Ectodermal cell (in vitro differentiated cells): ENCODE measurements around the gene TCTN3.
"Not testable (repeated sequence)": the region's sequence is repeated elsewhere in the genome, so short reads cannot be mapped to it uniquely, and the experiment has no call there.

Experiments used
- H3K27ac ChIP-seq: 2 replicates; pipeline ENCODE4 v1.7.0; 2013; ENCODE audit warnings: mild to moderate bottlenecking, low read depth, low read length; ENCODE audit not compliant: insufficient read depth, poor library complexity, severe bottlenecking
- H3K27me3 ChIP-seq: 2 replicates; pipeline ENCODE4 v1.7.0; 2013; ENCODE audit warnings: mild to moderate bottlenecking, low read length; ENCODE audit not compliant: insufficient read depth, control insufficient read depth, poor library complexity, severe bottlenecking
- H3K36me3 ChIP-seq: one replicate; pipeline ENCODE4 v1.7.0; 2013; ENCODE audit warnings: low read length; ENCODE audit not compliant: control insufficient read depth, insufficient read depth
- H3K4me1 ChIP-seq: one replicate; pipeline ENCODE4 v1.7.0; 2013; ENCODE audit warnings: low read length; ENCODE audit not compliant: control insufficient read depth, insufficient read depth
- H3K4me3 ChIP-seq: 2 replicates; pipeline ENCODE4 v1.7.0; 2013; ENCODE audit warnings: low read depth, low read length, control low read depth; ENCODE audit not compliant: insufficient read depth
- H3K9me3 ChIP-seq: 2 replicates; pipeline ENCODE4 v1.7.0; 2013; ENCODE audit warnings: mild to moderate bottlenecking, low read length, moderate library complexity; ENCODE audit not compliant: control insufficient read depth
- WGBS, 2 experiments: methylation state at CpG; one replicate each; pipeline ENCODE4 v1.1.7; 2013; ENCODE audit warnings: missing lambda C conversion rate in 2 of 2; 5-methylcytosine and 5-hydroxymethylcytosine counted together

Gene TCTN3

DNA sequence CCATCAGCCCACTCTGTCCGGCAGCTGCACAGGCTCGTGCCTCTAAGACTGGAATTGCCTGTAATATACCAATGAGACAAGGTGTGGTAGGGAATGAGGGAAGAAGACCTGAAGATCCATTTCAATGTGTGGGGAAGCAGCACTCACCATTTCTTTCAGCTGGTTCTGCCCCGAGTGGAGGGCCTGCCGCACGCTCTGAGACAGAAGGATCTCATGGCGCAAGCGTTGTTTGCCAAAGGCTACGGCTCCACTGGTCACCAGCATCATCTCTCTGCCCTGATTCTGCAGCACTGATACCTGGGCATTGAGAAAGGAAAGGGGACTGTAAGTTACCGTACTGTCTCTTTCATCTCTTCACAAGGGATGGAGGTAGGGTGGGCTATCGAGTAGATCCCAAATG lies 56.6 kb downstream of the TCTN3 start:
- Histone ChIP-seq H3K9me3 (no peaks in the 10 kb centered on the region), H3K27ac (no peak overlapping the region), H3K36me3 (peaks cover 29% of the 10 kb centered on the region), H3K4me3 (no peak overlapping the region), H3K4me1 (no peaks in the 10 kb centered on the region), H3K27me3 (no peaks in the 10 kb centered on the region)
- WGBS, 2 experiments = 97 to 98% methylated on average over 10 of the region's 10 CpGs

DNA sequence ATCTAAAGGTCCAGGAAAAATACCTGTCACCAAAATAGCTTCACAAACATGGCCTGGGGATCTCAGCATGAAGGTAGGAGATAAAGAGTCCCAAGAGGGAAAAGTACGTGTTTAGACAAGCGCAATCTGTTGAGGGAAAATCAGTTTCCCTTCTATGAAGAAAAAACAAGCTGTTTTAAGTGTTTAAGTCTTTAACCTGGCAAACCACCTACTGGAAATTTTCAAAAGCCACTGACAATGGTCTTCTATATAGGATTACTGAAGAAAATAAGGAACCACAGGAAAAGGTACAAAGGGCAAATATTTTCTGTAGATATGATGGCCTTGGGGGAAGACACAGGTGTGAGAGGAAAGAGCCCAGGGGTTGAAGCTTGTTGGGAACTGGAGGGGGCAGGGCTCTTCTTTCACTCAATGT lies 58.4 kb downstream of the TCTN3 start:
- no peak overlapping the region for H3K4me3 ChIP-seq
- no peaks in the 10 kb centered on the region for H3K4me1 ChIP-seq
- H3K9me3 ChIP-seq = no peaks in the 10 kb centered on the region
- H3K36me3 ChIP-seq = peaks cover 35% of the 10 kb centered on the region
- H3K27me3 ChIP-seq = no peaks in the 10 kb centered on the region
- WGBS, 2 experiments = 94 to 100% methylated on average over 2 of the region's 2 CpGs
- no peak overlapping the region for H3K27ac ChIP-seq

DNA sequence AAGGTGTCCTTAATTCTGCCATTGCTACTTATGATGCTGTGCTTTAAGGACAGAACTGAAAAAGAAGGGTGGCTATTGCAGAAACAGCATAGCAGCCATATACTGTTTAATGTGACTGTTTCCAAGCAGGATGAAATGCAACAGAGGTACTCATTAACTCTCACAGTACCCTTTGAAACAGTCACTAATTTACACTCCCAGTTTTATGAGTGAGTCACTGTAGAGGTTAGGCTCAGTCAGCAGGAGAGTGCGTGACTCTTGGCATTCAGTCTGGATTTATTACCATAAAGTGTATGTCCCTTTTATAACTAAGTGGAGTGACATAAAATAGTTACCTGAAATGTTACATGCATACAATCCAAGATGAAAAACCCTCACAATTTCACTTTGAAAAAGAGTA lies 64.9 kb downstream of the TCTN3 start:
- H3K9me3 ChIP-seq = no peaks in the 10 kb centered on the region
- no peaks in the 10 kb centered on the region for H3K4me1 ChIP-seq
- H3K27me3 ChIP-seq = no peaks in the 10 kb centered on the region
- peaks cover 36% of the 10 kb centered on the region for H3K36me3 ChIP-seq
- H3K4me3 ChIP-seq = no peak overlapping the region
- WGBS, 2 experiments = 80 to 100% methylated on average over 1 of the region's 1 CpG
- no peak overlapping the region for H3K27ac ChIP-seq

DNA sequence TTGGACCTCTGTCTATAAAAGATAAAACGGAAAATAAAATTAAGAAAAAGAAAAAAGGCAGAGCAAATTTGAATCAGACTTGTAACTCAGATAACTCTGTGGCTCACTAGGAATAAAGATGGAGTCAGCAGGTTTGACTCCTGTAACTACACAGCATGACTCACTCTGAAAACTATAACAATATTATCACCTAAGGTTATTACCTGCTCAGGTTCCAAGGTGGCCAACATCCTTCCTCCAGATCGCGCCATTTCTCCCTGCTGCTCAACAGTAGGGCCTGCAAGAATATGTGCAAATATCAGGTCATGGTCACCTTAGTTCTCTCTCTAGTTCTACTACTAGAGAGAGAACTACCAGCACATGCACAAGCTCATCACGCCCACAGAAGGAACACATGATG lies 67.2 kb downstream of the TCTN3 start:
- no peaks in the 10 kb centered on the region for H3K27me3 ChIP-seq
- no peaks in the 10 kb centered on the region for H3K9me3 ChIP-seq
- no peak overlapping the region for H3K27ac ChIP-seq
- H3K36me3 ChIP-seq = peaks cover 28% of the 10 kb centered on the region
- 94 to 95% methylated on average over 4 of the region's 4 CpGs for WGBS, 2 experiments
- H3K4me3 ChIP-seq = no peak overlapping the region
- no peaks in the 10 kb centered on the region for H3K4me1 ChIP-seq

DNA sequence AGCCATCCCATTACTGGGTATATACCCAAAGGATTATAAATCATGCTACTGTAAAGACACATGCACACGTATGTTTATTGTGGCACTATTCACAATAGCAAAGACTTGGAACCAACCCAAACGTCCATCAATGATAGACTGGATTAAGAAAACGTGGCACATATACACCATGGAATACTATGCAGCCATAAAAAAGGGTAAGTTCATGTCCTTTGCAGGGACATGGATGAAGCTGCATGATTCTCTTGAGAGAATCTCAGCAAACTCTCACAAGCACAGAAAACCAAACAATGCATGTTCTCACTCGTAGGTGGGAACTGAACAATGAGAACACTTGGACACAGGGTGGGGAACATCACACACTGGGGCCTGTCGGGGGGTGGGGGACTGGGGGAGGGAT lies 73.3 kb downstream of the TCTN3 start:
- not testable (repeated sequence) for H3K27ac ChIP-seq, H3K4me1 ChIP-seq, H3K4me3 ChIP-seq, H3K27me3 ChIP-seq, H3K9me3 ChIP-seq
- 88 to 96% methylated on average over 4 to 5 of the region's 5 CpGs for WGBS, 2 experiments
- H3K36me3 ChIP-seq = peaks cover 24% of the 10 kb centered on the region

DNA sequence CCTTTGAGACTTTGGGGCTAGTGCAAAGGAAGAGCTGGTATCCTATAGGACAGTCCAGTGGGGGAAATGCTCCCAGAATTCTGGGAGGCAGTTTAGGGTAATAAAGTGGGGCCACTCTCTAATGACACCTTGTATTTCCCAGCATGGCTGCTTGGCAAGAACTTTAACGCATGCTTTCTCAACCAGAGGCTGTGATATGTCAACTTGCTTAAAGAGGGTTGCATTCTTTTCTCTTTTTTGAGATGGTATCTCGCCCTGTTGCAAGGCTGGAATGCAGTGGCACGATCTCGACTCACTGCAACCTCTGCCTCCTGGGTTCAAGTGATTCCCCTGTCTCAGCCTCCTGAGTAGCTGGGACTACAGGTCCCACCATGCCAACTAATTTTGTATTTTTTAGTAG lies 75.6 kb downstream of the TCTN3 start:
- peaks cover 36% of the 10 kb centered on the region for H3K36me3 ChIP-seq
- WGBS, 2 experiments = 93 to 95% methylated on average over 4 of the region's 4 CpGs
- no peak overlapping the region for H3K4me3 ChIP-seq
- H3K27ac ChIP-seq = no peak overlapping the region
- no peaks in the 10 kb centered on the region for H3K9me3 ChIP-seq
- no peaks in the 10 kb centered on the region for H3K27me3 ChIP-seq
- H3K4me1 ChIP-seq = no peaks in the 10 kb centered on the region

DNA sequence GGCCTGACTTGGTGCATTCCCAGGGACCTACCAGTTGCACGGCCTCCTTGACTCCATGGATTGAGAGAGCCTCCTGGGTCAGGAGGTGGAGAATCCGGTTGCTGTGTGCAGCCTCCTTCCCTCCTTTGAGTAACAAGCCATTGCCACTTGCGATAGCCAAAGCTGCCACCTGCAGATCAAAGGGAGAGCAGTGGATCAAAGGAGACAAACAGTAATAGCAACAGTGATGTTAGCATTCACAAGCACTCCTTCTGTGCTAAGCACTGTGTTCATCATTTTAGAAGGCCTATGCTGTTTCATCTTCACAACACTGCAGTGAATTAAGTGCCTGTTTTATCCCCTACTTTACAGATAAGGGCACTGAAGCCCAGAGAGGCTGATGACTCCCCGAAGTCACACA lies 77.3 kb downstream of the TCTN3 start:
- Histone ChIP-seq H3K9me3 (no peaks in the 10 kb centered on the region), H3K4me3 (no peak overlapping the region), H3K4me1 (no peaks in the 10 kb centered on the region), H3K36me3 (peaks cover 44% of the 10 kb centered on the region), H3K27ac (no peak overlapping the region), H3K27me3 (no peaks in the 10 kb centered on the region)
- 95 to 96% methylated on average over 4 of the region's 4 CpGs for WGBS, 2 experiments
